DND-41 (cell line): ENCODE data around the gene G6PD.

Source experiments
- EZH2 ChIP-seq: IDR thresholded peaks from 3 replicates; pipeline ENCODE4 v1.6.1; 2012; ENCODE audit warnings: borderline replicate concordance, low read depth, mild to moderate bottlenecking, moderate library complexity, low read length, inconsistent platforms; ENCODE audit not compliant: severe bottlenecking
- TF ChIP-seq, protein P1 (sequence below): IDR thresholded peaks from 2 replicates; pipeline ENCODE4 v1.5.1; 2012; ENCODE audit warnings: borderline replicate concordance, low read length, moderate library complexity, mild to moderate bottlenecking; ENCODE audit not compliant: poor library complexity, severe bottlenecking; ENCODE audit errors: extremely low read depth

GRCh38 chrX:154515966-154516655, 30.5 kb downstream of the G6PD start, which contains the start of gene FAM3A:
- TF ChIP-seq, protein P1, sequence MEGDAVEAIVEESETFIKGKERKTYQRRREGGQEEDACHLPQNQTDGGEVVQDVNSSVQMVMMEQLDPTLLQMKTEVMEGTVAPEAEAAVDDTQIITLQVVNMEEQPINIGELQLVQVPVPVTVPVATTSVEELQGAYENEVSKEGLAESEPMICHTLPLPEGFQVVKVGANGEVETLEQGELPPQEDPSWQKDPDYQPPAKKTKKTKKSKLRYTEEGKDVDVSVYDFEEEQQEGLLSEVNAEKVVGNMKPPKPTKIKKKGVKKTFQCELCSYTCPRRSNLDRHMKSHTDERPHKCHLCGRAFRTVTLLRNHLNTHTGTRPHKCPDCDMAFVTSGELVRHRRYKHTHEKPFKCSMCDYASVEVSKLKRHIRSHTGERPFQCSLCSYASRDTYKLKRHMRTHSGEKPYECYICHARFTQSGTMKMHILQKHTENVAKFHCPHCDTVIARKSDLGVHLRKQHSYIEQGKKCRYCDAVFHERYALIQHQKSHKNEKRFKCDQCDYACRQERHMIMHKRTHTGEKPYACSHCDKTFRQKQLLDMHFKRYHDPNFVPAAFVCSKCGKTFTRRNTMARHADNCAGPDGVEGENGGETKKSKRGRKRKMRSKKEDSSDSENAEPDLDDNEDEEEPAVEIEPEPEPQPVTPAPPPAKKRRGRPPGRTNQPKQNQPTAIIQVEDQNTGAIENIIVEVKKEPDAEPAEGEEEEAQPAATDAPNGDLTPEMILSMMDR = no peak
- TF ChIP-seq EZH2 = no peak
